PFSK-1 (cell line): ENCODE measurements around the gene DAND5.

Source experiments
- POLR2AphosphoS5 ChIP-seq: IDR thresholded peaks from 2 replicates; pipeline ENCODE4 v1.6.1; 2012; ENCODE audit warnings: low read depth, mild to moderate bottlenecking, control low read depth, low read length, moderate library complexity
- TAF1 ChIP-seq: IDR thresholded peaks from 2 replicates; pipeline ENCODE4 v1.6.1; 2012; ENCODE audit warnings: low read length, control low read depth, borderline replicate concordance; ENCODE audit not compliant: insufficient read depth

DNA sequence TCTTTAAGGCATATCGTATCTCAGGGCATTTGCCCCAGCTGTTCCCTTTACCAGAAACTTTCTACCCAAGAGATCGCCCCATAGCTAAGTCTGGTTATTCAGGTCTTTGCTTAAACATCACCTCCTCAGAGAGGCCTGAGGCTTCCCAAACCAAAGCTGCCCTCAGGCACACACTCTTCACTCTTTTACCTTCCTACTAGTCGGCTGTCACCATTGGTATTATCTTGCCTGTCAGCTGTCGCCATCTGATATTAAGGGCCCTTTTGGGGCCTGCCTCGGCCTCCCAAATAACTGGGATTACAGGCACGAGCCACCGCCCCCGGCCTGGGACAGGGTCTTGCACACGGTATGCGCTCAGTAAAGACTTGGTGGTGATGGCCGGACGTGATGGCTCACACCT lies 13.4 kb upstream of the DAND5 start:
- no peak for TF ChIP-seq POLR2AphosphoS5
- TF ChIP-seq TAF1: no peak
